Natural killer cell (primary cell): ENCODE results near the gene JAKMIP1. TPM values are rescaled to one million over a fixed set of nuclear protein-coding genes. Genes with fewer than 3 reads are reported as not detected.
A peak's percentile ranks its signal among the peaks of the same experiment; 100 is the strongest.

ENCODE experiments used
- ATAC-seq, 3 donors: fragments of 150-1000 bp in 2 of 3; fragments of 200-7000 bp in 1 of 3; cut with Tn5 transposase; 1 replicate in 1 of 3; 2 replicates in 2 of 3; pipeline ENCODE4 v1.10.0; 2021; ENCODE audit warnings: mild to moderate bottlenecking in 2 of 3, moderate library complexity in 2 of 3
- DNase-seq, 2 donors: peaks; one replicate each; pipeline versions ENCODE4 v3.0.0 to v3.0.0-alpha.2; 2013 to 2021; ENCODE audit warnings: mixed read lengths in 1 of 2
- H3K27ac ChIP-seq: one replicate; pipeline ENCODE4 v1.5.1; 2013; ENCODE audit warnings: mild to moderate bottlenecking, low read length
- H3K27me3 ChIP-seq: one replicate; pipeline ENCODE4 v1.6.1; 2013; ENCODE audit warnings: low read length; ENCODE audit not compliant: control insufficient read depth, insufficient read depth
- H3K36me3 ChIP-seq: one replicate; pipeline ENCODE4 v1.6.1; 2013; ENCODE audit warnings: low read length; ENCODE audit not compliant: control insufficient read depth, insufficient read depth
- H3K4me1 ChIP-seq: one replicate; pipeline ENCODE4 v1.6.1; 2013; ENCODE audit warnings: low read length; ENCODE audit not compliant: control insufficient read depth, insufficient read depth
- H3K4me3 ChIP-seq: one replicate; pipeline ENCODE4 v1.5.1; 2013; ENCODE audit warnings: low read length
- H3K9me3 ChIP-seq: one replicate; pipeline ENCODE4 v1.6.1; 2013; ENCODE audit warnings: low read length; ENCODE audit not compliant: control insufficient read depth, insufficient read depth
- H3K27ac Mint-ChIP-seq, 2 donors: one replicate each; pipeline ENCODE4 v1.8.0; 2022; ENCODE audit warnings: mild to moderate bottlenecking in 2 of 2, mixed read lengths in 2 of 2, moderate library complexity in 1 of 2
- H3K27me3 Mint-ChIP-seq, 2 donors: one replicate each; pipeline ENCODE4 v1.8.0; 2022; ENCODE audit warnings: low read depth in 2 of 2, mixed read lengths in 2 of 2
- H3K36me3 Mint-ChIP-seq: one replicate; pipeline ENCODE4 v1.8.0; 2022; ENCODE audit warnings: mixed read lengths
- H3K4me1 Mint-ChIP-seq, 2 donors: one replicate each; pipeline ENCODE4 v1.8.0; 2022; ENCODE audit warnings: mixed read lengths in 2 of 2
- H3K4me3 Mint-ChIP-seq: one replicate; pipeline ENCODE4 v1.8.0; 2022; ENCODE audit warnings: mild to moderate bottlenecking, moderate library complexity, mixed read lengths
- H3K9me3 Mint-ChIP-seq, 2 donors: one replicate each; pipeline ENCODE4 v1.8.0; 2022; ENCODE audit warnings: mixed read lengths in 2 of 2
- CTCF ChIP-seq: fragments of 200-600 bp; IDR thresholded peaks from one replicate; pipeline ENCODE4 v1.8.0; 2022; ENCODE audit warnings: antibody characterized with exemption
- WGBS: methylation state at CpG from one replicate; pipeline ENCODE4 v1.1.7; 2013; ENCODE audit warnings: missing lambda C conversion rate; ENCODE audit not compliant: insufficient coverage; 5-methylcytosine and 5-hydroxymethylcytosine counted together
- intact Hi-C: fragments of 100-400 bp; cut with micrococcal nuclease; formaldehyde crosslinking; loops from one replicate; pipeline ENCODE4 v1.14.2; 2022
- total RNA-seq, 4 donors: library from RNA; stranded (reverse); fragments of 120-200 nt in 1 of 4; gene quantifications; one replicate each; pipeline versions ENCODE4 v1.2.3 to v1.2.4, GENCODE V29; 2013 to 2022

Gene JAKMIP1
- total RNA-seq, 3 donors from 2014 or later (not counting 1 experiment from before 2014, with no cell fraction given) = 8.8 to 21.8 (median 16.4) TPM

GRCh38 chr4:6137027-6137746 lies 63.2 kb downstream of the JAKMIP1 start:
- no peaks in the 10 kb centered on the region for H3K9me3 ChIP-seq
- Mint-ChIP-seq H3K4me1 (peaks cover 0 to 19% of the 10 kb centered on the region in 2 donors), H3K36me3 (no peaks in the 10 kb centered on the region), H3K27ac (no peak overlapping the region), H3K9me3 (no peaks in the 10 kb centered on the region), H3K27me3 (no peaks in the 10 kb centered on the region), H3K4me3 (no peak overlapping the region)
- H3K4me1 ChIP-seq = peaks cover 5% of the 10 kb centered on the region
- no peak for DNase-seq
- no peak overlapping the region for H3K27ac ChIP-seq
- no peak for TF ChIP-seq CTCF
- H3K4me3 ChIP-seq = no peak overlapping the region
- H3K27me3 ChIP-seq = no peaks in the 10 kb centered on the region
- no peaks in the 10 kb centered on the region for H3K36me3 ChIP-seq
- WGBS = 76% methylated on average over 22 of the region's 22 CpGs
- no peak for ATAC-seq
- intact Hi-C loops = no loop called here

DNA sequence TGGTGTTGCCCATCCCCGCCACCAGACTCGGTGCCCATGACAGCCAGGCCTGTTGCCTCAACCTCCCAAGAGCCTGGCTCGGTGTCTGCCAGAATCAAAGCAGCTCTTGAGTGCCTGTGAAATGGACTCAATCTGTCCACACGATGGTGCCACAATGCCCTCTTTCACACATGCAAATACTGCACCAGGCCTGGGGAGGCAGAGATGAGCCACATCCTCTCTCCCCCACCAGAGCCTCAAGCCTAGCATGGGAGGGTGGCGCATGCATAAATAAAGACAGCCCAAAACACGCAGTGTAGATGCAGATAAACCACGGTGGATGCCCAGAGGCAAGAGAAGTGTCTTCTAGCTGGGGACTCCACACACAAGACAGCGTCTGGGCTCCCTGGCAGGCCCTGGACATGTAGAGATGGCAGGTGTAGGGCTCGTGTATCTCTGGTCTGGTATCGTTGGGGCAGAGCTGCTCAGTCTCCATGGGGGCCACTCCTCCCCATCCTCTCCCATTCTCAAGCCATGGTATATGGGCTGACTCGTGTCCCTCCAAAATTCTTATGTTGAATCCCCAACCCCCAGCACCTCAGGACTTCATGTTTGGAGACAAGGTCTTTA lies 65.6 kb downstream of the JAKMIP1 start:
- H3K4me3 Mint-ChIP-seq = no peak overlapping the region
- H3K27me3 Mint-ChIP-seq = no peaks in the 10 kb centered on the region
- Histone ChIP-seq H3K4me3 (no peak overlapping the region), H3K9me3 (no peaks in the 10 kb centered on the region), H3K27ac (no peak overlapping the region), H3K36me3 (no peaks in the 10 kb centered on the region), H3K4me1 (peaks cover 5% of the 10 kb centered on the region), H3K27me3 (no peaks in the 10 kb centered on the region)
- intact Hi-C loops = loop anchor here (5.0 kb wide), 1 partner anchor 118 kb away; no protein-coding TSS in a partner anchor
- no peaks in the 10 kb centered on the region for H3K9me3 Mint-ChIP-seq
- TF ChIP-seq CTCF = peak; percentile 18
- no peaks in the 10 kb centered on the region for H3K36me3 Mint-ChIP-seq
- DNase-seq (peak; percentile 28 to 81), ATAC-seq (peak; percentile 88 to 99 (median 91))
- 70% methylated on average over 10 of the region's 11 CpGs for WGBS
- H3K4me1 Mint-ChIP-seq = peaks cover 0 to 22% of the 10 kb centered on the region in 2 donors
- peak overlapping the region in 1 of 2 donors; percentile 80 for H3K27ac Mint-ChIP-seq

- H3K4me3 Mint-ChIP-seq = no peak overlapping the region
- no peak overlapping the region for H3K4me3 ChIP-seq
- TF ChIP-seq CTCF = no peak
Measured at GRCh38 chr4:6132716-6133115, 67.6 kb downstream of the JAKMIP1 start.

More at GRCh38 chr4:6132716-6133115, 67.6 kb downstream of the JAKMIP1 start:
- no peak for ATAC-seq
- intact Hi-C loops = loop anchor here (5.0 kb wide), 1 partner anchor 120 kb away; no protein-coding TSS in a partner anchor
- Mint-ChIP-seq H3K27ac (no peak overlapping the region), H3K36me3 (no peaks in the 10 kb centered on the region), H3K4me1 (peaks cover 0 to 30% of the 10 kb centered on the region in 2 donors), H3K9me3 (no peaks in the 10 kb centered on the region), H3K27me3 (no peaks in the 10 kb centered on the region)
- Histone ChIP-seq H3K27me3 (no peaks in the 10 kb centered on the region), H3K27ac (no peak overlapping the region), H3K4me1 (peaks cover 5% of the 10 kb centered on the region), H3K9me3 (no peaks in the 10 kb centered on the region), H3K36me3 (no peaks in the 10 kb centered on the region)
- WGBS = 92% methylated on average over 2 of the region's 2 CpGs
- no peak for DNase-seq
